Epithelial cell of prostate (primary cell): Measurements from ENCODE around the gene PIGW.

Source experiments
- DNase-seq: peaks from one replicate; pipeline ENCODE4 v3.0.0-alpha.2; 2011; ENCODE audit warnings: low read depth, low spot score
- H3K27ac ChIP-seq: fragments of 450-650 bp; 2 replicates; pipeline ENCODE4 v1.5.1; 2017; ENCODE audit warnings: mild to moderate bottlenecking

PIGW gene

DNA sequence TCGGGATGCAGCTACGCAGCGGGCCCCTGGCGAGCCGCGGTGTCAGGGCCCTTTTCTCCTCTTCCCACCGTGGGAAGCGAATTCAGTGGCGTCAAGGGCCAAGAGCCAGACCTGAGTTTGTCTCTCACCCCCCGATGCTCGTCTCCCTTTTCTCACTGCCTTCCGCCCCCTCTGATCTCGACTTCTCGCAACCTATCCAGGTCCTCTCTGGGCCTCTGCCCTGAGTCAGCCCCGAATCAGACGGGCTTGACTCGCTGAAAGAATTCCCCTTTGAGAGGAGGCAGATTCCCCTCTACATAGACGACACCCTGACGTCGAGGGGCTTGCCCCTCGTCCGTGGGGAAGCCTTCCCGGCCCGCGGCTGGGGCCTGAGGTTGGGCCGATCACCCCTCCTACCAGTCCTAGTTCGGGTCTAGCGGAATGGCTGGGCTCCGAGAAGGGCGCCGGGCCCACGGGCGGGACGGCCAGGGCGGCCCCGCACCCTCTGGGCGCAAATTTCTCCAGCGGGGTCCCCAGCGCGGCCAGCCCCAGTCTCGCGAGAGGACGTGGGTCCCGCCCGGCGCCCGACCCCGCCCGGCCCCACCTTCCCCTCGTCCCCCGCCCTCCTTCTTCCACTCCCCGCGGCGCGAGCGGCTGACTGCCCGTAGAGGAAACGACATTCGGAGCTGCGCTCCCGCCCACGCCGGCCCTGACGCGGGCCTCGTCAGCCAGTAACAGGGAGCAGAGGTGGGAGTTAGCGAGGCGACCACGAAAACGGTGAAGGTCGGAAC is 9.7 kb downstream of the PIGW start, which contains the start of gene GGNBP2:
Gene GGNBP2 (plus strand): TSS at position 613 of the 770 bp plus-strand sequence. CDS start 806 bp downstream, outside the sequence.
- H3K27ac ChIP-seq = peak within 1 kb of the TSS; percentile 96
- DNase-seq = peak; percentile 78

DNA sequence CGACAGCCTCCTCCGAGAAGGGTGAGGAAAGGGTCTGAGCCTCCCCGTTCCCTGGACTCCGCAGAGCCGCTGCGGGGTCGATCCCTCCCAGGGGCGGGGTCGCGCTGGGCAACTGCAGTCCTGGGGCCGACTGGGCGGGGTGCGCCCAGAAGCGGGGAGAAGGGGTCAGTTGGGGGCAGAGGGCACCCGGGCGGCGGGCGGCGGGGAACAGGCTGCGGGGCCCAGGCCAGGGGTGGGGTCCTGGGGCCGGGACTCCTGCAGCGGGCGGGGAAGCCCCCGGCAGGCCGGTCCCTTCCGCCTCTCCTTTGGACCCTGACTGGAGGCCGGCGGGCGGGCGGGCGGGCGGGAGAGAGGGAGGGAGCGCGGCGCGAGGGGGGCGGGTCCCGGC is 10.3 kb downstream of the PIGW start:
- H3K27ac ChIP-seq = peak overlapping the region; percentile 96
- DNase-seq = no peak

DNA sequence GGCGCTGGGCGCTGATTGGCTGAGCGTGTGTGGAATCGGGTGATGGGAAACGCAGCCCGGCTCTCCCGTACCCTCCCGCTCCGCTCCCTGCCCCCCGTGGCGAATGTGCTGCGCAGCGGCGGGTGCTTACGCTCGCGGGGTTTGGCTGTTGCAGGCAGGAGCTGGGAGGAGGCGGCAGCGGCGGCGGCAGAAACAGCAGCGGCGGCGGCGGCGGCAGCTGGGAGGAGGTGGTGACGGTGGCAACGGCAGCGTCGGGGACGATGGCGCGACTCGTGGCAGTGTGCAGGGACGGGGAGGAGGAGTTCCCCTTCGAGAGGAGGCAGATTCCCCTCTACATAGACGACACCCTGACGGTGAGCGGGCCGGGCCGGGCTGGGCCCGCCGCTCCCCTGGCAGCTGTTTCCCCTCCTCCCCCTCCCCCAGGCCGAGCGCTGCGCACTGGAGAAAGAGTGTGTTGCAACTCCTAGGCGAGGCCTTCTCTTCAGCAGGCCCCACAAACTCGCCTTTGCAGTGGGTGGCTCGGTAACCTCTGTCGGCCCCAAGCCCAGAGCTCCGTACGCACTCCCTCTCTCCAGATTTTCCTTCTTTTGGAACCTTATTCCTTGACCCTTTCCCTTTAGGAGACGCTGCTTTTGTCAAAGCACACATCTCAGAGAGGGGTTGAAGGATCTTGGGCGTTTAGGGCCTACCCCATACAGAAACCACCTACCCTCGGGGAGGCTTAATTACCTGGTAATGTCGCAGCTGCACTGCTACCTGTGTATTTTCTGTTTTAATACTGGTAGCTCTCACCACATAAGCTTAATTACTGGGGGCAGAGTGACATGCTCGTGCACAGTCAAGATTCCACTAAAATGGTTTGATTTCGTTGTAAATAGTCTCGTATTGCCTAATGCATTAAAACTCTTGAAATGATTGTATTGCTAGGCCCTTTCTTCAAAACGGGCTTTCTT is 11.0 kb downstream of the PIGW start:
- H3K27ac ChIP-seq = peak overlapping the region; percentile 96
- peak; percentile 87 for DNase-seq

DNA sequence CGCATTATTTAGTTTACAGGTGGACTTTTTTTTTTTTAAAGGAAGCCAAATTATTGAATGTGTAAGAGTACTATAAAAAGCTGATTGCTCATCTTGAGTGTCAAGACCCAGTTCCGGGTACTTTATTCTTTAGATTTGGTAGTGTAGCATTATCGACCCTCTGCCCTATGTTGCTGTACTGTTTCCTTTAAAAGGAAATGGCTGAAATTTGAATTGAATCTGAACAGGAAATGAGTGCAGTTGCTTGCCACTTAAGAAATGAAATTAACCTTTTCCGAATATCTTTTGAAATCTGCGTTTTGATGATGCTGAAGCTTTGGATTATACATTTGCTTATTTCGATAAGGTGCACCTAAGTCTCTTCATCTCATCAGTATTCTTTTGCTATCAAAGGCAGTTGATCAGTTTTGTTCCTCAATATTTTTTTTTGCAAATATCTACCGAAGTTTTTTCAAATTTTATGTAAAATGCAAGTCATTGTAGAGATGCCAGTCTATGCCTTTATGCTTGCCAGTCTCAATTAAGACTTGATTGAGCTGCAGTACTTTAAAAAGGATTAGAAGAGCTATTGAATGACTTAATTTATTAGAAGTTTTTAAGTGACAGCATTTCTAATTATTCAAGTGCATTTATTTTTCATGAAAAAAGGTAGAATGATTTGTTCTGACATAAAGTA is 11.8 kb downstream of the PIGW start:
- peak overlapping the region; percentile 96 for H3K27ac ChIP-seq
- no peak for DNase-seq

DNA sequence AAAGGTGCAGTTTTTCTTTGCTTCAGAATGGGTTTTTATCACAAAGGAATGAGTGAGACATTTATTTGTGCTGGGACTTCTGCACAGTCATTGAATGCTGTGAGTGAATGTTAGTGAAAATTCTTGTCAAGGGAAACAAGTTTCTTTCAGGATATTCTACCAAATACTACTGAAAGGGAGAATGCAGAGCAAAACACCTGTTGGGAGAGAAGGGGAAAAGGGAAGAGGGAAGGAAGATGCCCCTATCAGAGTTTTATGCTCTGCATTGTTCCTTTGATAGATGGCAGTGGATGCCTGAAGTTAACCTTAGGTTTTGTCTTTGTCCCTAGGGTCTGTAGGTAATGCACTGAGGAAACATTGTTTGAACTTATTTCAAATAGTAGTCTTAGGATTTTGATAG is 13.0 kb downstream of the PIGW start:
- no peak overlapping the region for H3K27ac ChIP-seq

DNA sequence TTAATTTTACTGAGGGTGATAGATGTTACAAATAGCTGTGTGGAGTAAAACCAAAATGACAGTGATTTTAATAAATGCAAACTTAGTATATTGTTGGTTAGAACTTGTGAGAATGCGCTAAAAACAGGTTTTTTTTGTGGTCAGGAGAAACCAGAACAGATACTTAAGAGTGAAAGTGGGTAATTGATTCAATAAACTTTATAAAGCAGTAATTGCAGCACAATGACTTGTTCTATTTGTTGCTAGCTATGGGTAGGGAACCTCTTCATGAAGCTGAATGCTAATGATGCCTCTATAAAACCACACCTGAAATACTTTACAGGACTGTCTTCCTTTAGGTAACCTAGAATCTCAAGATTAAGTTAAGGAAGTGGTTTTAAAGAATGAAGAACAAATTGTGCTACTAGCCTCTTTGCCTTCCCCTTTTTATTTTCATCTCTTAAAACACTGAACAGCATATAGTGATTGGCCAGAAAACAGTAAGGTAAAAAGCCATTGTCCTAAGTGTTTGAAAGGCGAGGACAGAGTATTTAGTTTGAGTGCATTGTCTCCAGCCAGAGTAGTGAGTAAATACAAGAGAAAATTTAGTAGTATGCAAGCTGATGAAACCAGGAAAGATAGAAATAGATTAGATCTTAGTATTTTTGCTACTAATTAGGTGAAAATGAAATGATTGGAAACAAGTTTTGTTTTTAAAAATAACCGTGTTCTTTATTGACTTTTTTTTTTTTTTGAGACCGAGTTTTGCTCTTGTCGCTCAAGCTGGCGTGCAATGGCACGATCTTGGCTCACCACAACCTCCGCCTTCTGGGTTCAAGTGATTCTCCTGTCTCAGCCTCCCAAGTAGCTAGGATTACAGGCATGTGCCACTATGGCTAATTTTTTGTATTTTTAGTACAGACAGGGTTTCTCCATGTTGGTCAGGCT is 16.0 kb downstream of the PIGW start:
- DNase-seq = no peak
- no peak overlapping the region for H3K27ac ChIP-seq

More for the DNA sequence above, 13.0 kb downstream of the PIGW start:
- no peak for DNase-seq

DNA sequence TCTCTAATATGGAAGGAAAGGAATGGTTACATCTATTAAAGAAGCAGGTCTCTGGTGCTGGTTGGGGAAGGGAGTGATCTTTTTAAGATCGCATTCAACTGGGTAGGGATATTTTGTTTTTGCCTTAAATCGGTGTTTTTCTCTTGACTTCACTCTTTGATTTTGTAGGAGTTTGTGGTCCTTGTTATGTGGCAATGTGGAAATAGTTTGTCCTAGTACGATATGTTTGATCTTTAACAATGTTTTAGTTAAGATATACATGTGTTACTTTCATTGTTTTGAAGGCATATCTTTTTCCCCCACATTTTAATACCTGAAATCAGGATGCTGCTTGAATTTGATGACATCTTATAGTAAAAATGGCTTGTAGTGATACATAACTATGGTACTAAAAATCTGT is 18.7 kb downstream of the PIGW start:
- no peak for DNase-seq
- no peak overlapping the region for H3K27ac ChIP-seq

DNA sequence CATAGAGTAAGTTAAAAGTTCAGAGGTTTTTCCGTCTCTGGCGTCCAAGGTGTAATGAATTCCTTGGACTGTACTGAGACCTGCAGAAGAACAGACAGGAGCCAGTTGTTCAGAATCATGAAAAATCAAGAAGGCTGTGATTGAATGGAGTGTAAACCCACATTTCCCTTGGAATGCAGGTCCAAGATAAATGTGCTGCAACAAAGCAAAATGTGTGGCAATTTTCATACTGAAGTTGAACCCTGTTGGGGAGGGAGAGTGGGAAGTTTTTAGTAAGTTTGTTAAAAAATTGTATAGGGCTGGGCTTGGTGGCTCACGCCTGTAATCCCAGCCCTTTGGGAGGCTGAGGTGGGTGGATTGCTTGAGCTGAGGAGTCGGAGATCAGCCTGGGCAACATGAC is 31.3 kb downstream of the PIGW start:
- no peak for DNase-seq
- no peak overlapping the region for H3K27ac ChIP-seq

DNA sequence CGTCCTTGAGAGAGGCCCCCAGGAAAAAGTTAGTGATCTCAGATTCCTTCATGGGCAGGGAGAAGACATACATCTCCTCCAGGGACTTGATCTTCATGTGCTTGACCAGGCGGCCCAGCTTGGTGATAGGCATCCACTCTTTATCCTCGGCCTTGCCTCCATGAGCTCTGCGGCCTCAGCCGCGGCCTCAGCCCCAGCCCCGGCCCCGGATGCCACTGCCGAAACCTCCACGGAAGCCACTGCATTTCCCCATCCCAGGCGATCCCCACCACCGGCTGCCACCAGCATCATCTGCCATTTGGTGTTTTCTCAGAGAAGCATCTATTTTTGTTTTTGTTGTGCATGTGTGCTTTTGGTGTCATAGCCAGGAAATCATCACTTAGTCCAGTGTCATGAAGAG is 40.2 kb downstream of the PIGW start:
- no peak for DNase-seq
- no peak overlapping the region for H3K27ac ChIP-seq

DNA sequence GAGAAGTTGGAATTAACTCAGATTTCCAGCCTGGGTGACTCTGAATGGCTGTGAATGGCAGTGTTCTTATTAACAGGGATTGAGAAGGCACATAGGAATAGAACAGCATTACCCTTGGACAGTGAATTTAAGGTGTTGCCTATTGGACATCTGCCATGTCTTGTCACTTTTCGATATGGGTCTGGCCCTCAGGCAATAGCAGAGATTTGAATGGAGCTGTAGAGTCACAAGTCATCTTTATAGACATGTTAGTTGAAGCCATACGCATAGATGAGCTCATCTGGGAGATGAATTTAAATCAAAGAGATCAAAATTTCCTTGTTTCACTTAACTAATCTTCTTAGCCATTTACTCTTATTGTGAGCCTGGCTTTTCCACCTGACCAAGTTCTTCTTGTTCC is 42.0 kb downstream of the PIGW start:
- DNase-seq = no peak
- no peak overlapping the region for H3K27ac ChIP-seq

DNA sequence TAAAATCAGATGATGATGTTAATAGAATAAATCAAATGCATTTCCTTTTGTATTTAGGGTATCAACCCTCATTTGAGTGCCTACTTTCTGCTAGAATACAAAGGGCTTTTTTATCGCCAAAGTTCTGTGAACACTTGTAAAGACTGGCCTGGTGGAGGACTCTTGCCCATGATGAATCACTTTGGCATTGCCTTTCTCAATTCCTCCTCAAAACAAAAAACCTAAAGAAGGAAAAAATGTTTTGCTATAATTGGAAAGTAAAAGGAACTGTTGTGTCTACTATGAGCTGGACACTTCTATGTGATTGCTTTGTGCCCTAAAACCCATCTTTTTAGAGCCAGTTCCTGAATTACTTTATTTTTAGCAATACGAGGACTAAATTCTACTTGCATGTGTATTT is 43.9 kb downstream of the PIGW start:
- no peak for DNase-seq
- no peak overlapping the region for H3K27ac ChIP-seq

DNA sequence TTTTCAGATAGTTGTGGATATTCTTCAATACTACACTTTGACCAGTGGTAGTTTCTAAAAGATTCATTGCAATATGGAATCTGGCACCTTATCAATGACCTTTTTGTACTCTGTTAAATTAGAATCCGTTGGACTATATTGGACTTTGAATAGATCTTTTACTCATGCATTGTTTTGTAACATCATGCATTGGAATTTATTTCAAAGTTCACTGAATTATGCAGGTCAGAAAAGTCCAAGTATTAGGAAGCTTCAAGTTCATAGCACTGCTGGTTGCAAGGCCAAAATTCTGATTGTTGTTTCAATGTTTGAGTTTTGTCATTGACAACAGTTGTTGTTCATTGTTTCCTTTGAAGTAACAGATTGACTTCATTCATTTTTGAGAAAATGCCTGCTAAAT is 49.0 kb downstream of the PIGW start:
- no peak overlapping the region for H3K27ac ChIP-seq
- DNase-seq = no peak

DNA sequence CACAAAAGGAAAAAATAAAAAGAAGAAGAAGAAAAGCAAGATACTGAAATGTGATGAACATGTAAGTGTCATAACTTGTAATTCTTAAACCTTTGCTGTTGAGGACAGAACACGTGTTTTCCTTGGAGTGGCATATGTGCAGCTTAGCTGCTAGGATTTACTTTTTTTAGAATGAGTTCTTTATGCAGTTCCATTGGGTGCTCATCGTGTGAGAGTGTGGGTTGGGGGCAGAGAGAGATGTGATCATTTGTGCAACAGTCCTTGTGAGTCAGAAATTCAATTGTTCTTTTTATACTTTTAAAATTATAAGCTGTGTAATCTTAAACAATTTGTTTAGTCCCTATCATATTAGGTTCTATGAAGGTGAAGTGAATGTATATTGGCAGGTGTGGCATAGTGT is 51.4 kb downstream of the PIGW start:
- no peak for DNase-seq
- H3K27ac ChIP-seq = no peak overlapping the region
